ENCODE measurements around the gene RHCG.

RHCG gene

DNA sequence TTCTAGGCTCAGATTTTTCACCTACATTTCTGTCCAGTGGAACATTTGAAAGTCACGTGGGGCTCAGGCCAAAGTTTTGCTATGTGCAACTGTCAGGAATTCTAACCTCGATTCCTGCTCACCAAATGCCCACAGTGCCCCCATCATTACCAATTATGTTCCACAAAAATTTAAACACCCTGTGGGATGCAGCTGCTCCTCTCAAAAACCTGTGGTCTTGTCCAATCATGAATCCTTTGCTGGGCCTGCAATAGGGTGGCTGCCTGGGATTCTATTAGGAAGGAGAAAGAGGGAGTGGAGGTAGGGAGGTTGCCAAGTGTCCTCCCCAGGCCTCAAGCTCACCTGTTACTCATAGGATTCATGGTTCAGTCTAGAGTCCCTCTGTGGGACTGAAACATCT, 68.1 kb downstream of the RHCG start:
- no peak for TF ChIP-seq JUND (IDR thresholded peaks at IDR 0.05; ENCODE audit: low read depth)
- no peak for DNase-seq (ENCODE audit: low read depth in 1 of 2, low spot score in 1 of 2)
- in situ Hi-C loops (cut with HindIII; ENCODE audit: low pct_unique_long_range_greater_than_20kb, low sequenced_read_pairs): no loop called here

DNA sequence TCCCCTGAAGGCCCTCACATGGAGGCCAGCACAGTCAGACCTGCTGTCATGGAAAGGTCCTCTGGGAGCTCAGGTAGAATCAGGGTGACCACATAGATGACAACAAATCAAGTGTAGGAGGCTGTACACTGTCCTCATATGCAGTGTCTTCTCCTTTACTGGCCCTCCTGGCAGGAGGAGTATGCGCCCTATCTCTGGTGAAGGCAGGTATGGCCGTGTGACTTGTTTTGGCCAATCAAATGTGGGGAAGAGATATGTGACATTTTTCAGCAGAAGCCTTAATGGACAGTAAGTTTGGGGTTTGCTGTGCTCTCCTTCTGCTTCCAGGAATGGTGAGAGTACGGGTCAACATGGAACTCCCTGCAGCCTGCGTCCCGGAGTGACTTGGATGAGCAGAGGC, 69.9 kb downstream of the RHCG start:
- in situ Hi-C loops (cut with HindIII; ENCODE audit: low pct_unique_long_range_greater_than_20kb, low sequenced_read_pairs): no loop called here
- TF ChIP-seq JUND (IDR thresholded peaks at IDR 0.05; ENCODE audit: low read depth): no peak
- no peak for DNase-seq (ENCODE audit: low read depth in 1 of 2, low spot score in 1 of 2)

DNA sequence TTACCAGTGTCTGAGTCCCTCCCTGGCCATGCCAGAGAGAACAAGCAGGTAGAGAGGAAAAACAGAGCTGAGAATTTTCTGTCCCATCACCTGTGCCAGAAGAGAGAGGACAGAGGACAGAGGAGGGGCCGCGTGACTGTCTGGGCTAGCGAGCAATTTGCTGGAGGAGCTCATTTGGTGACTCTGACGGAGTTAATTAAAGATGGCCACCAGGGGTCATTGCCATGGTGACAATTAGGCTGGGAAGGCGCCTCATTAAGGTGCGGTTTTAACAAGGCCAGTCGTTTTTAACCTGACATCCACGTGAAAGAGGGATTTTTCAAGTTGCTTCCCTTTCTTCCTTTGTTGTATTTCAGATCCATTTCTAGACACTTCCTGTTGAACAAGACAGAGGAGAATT, 72.4 kb downstream of the RHCG start:
- DNase-seq (ENCODE audit: low read depth in 1 of 2, low spot score in 1 of 2): no peak
- no peak for TF ChIP-seq JUND (IDR thresholded peaks at IDR 0.05; ENCODE audit: low read depth)
- in situ Hi-C loops (cut with HindIII; ENCODE audit: low pct_unique_long_range_greater_than_20kb, low sequenced_read_pairs): no loop called here

Data from T47D (cell line).